ENCODE measurements around the gene POLR3H.

Gene POLR3H

DNA sequence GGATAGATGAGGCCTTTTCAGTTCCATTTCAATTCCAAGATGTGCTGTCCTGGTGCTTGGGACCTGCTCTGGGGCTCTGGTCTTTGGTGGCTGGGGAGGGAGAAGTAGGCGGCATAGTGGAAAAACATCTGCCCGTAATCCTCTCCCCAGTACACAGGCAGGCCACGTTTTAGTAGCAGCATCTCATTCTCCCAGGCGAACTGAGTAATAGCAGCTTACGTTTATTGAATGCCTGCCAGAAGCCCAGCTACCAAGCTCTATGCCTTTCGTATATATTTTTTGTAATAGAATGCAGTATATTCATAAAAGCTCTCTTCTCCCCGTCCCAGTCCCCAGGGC is 63.9 kb downstream of the POLR3H start:
- no peak for DNase-seq

DNA sequence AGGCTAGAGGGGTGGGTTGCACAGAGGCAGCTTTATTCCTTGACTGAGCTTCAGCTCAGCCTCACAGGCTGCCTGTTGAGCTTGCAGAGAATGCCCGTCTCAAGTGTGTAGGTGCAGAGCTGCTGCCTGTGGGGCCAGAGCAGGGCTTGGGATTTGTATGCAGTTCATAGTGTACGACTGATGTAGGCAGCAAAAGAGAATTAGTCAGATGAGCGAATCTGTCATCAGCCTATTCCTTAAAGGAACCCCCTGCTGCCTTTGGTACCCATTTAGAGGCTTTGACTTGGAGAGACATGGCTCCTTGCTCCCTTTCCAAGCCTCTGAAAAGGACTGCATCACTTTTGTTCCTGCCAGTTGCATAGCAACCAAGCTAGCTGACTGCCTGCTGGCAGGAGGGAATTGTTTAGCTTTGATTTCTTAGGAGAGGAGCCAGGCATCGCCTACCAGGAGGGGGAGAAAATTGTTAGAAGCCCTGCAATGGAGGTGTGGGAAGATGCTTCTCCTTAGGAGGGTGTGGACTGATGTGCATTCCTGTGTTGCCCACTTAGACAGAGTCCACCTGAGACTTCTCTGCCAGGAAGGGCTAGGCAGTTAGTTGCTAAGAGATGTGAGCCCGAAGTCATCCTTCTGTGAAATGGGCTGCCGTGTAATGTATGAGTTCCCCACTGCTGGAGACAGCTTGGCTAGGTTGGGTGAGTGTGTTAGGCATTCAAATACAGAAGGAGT is 64.4 kb downstream of the POLR3H start:
- DNase-seq, result no peak

DNA sequence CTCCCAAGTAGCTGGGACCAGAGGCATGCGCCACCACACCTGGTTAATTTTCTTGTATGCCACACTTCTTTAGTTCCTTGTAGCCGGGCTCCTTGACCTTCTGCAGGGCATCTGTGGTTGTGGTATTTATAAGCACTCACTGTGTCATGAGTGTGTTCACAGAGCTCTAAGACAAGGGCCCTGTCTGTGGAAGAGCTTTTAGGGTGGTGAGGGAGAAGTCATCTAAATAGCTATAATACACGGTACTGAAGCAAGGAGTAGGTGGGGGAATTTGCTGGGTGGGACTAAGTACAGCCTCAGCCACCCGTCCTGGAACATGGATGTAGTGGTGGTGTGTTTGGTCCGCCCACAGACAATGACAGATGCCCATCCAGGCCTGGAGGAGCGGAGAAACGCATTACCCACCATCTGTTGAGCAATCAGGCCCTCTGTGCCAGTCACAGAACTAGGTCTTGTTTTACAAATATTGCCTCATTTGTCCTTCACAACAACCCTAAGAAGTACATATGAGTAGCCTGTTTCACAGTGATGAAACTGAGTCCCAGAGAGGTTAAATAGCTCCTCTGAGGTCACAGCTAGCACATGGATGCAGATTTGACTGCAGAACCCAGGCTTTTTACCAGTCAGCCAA is 65.3 kb downstream of the POLR3H start:
- no peak for DNase-seq

DNA sequence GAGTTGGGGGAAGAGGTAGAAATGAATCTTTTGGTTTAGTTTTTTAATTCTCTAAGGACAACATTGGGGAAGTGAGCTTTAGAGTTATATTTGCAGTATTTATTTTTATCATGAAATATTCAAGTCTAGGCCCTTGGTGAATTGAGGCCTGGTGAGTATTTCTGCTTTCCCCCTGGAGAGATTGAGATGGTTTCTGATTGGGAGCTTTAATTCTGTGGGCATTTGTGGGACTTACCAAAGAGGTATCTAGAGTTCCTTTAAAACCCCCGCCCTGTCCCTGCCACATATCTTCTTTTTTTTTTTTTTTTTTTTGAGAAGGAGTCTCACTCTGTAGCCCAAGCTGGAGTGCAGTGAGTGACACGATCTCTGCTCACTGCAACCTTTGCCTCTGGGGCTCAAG is 65.8 kb downstream of the POLR3H start:
- no peak for DNase-seq
